Activated T-helper 1 cell treated with Interleukin-2 at 50 U/mL for 16 hours (primary cell): ENCODE results near the gene PTGS2.
"Not testable (repeated sequence)": the region's sequence is repeated elsewhere in the genome, so short reads cannot be mapped to it uniquely, and the experiment has no call there.

Experiments used
- DNase-seq: peaks from one replicate; pipeline ENCODE4 v3.0.0-alpha.2; 2020; ENCODE audit warnings: low read depth

The PTGS2 gene

GRCh38 chr1:186670297-186671135, 9.7 kb downstream of the PTGS2 start:
- no peak for DNase-seq

GRCh38 chr1:186669784-186670183, 10.4 kb downstream of the PTGS2 start:
- DNase-seq = not testable (repeated sequence)

DNA sequence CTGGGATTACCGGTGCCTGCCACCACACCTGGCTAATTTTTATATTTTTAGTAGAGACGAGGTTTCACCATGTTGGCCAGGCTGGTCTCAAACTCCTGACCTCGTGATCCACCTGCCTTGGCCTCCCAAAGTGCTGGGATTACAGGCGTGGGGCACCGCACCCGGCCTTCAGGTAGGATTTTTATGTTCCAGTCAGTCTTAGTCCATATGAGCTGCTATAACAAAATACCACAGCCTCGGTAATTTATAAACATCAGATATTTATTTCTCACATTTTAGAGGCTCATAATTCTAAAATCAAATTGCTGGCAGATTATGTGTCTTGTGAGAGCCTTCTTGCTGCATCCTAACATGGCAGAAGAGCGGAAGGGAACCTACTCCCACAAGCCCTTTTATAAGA, 16.0 kb downstream of the PTGS2 start:
- DNase-seq = not testable (repeated sequence)

DNA sequence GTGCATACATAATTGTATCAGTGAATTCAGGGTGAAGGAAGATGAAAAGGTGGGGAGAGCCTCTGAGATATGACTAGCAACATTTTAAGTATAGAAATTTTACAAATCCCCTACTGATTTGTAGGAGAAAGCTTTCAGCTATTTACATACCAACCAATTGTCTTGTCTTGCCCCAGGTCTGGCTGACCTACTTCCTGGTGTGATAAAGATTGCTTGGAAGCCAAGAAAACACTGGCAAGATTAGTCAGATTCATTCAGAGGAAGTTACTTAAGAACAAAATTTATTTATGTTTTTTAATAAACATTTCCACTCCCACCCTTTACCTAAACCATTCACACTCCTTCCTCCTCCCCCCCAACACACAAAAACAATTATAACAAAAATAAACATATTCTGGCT, 17.5 kb downstream of the PTGS2 start:
- DNase-seq = no peak

- DNase-seq = no peak
These were observed 20.3 kb downstream of the PTGS2 start for GRCh38 chr1:186659890-186660341.

- DNase-seq = no peak
These were observed 21.2 kb downstream of the PTGS2 start for GRCh38 chr1:186658999-186659398.

- no peak for DNase-seq
These were observed 22.7 kb downstream of the PTGS2 start for GRCh38 chr1:186657481-186657880.

GRCh38 chr1:186655876-186656275, 24.3 kb downstream of the PTGS2 start:
- no peak for DNase-seq

DNA sequence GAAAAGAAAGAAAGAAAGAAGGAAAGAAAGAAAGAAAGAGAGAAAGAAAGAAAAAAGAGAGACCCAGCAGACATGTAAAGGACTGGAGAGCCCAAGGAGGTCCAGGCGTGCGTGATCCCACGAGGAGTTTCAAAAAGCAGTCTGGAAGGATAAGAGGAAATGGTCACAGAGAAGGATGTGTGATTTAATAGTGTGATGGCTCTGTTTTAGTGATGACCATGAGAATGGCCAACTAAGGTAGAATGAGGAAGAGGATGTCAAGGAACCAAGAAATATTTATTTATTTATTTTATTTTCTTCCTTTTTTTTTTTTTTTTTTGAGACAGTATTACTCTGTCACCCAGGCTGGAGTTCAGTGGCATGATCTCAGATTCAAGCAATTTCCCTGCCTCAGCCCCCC, 25.5 kb downstream of the PTGS2 start:
- no peak for DNase-seq

DNA sequence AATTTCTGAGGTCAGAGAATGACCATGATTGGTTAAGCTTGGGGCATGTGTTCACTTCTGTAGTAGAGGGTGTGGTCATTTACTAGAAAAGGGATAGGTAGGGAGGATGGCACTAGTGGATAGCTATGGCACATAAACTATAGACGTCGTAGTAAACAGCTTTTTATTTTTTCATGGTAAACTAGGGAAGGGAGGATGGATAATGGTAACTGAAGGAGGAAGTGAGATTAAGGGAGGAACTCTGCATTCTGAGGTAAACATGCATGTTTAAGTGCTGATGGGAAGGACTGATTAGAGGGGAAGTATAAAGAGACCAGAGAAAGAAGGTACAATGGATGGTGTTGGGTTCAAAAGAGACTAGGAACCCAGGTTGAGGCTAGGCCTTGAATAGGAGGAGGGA, 26.9 kb downstream of the PTGS2 start:
- DNase-seq = no peak

DNA sequence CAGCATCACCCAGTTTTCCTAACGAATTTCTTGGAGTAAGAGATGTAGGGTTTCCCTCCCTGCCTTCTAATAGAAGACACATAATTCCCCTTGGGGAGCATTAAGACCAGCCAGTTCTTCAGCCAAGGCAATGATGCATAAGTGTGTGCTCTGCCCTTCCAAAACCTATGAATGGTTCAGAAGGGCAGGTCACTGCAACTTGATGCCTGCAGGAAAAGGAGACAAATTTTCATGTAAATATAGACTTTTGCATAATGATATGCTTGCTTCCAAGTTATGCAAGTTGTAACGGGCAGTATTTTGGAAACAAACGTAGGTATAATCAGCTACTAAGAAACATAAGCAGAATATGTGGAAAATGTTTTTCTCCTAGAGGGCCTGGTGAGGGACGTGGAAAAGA, 31.6 kb downstream of the PTGS2 start:
- no peak for DNase-seq

- not testable (repeated sequence) for DNase-seq
These were observed 32.2 kb downstream of the PTGS2 start for GRCh38 chr1:186647985-186648384.

GRCh38 chr1:186643614-186644013, 36.6 kb downstream of the PTGS2 start:
- DNase-seq = no peak

DNA sequence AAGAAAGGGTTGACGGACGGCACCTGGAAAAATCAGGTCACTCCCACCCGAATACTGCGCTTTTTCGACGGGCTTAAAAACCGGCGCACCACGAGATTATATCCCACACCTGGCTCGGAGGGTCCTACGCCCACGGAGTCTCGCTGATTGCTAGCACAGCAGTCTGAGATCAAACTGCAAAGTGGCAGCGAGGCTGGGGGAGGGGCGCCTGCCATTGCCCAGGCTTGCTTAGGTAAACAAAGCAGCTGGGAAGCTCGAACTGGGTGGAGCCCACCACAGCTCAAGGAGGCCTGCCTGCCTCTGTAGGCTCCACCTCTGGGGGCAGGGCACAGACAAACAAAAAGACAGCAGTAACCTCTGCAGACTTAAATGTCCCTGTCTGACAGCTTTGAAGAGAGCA, 42.7 kb downstream of the PTGS2 start:
- DNase-seq = not testable (repeated sequence)

- no peak for DNase-seq
These were observed 43.4 kb downstream of the PTGS2 start for GRCh38 chr1:186636786-186637185.

DNA sequence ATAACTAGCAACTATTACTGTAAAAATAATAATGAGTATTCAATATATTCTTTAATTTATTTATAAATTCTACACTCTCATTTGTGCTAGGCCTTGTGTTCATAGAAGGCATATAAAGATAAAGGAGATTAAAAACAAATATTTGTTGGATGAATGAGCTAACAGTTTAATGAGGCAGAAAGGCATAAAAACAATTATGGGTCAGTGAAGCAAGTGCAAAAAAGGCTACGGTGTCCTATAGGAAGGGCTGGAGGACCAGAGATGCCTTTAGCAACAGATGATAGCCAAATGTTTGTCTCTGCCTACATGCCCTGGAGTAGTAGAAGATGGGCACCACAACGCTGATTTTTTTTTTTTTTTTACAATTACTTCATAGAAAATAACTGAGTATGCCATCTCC, 45.7 kb downstream of the PTGS2 start:
- no peak for DNase-seq

- DNase-seq = no peak
These were observed 47.1 kb downstream of the PTGS2 start for GRCh38 chr1:186633116-186633515.

- no peak for DNase-seq
These were observed 50.9 kb downstream of the PTGS2 start for GRCh38 chr1:186629341-186629740.

- no peak for DNase-seq
These were observed 51.3 kb downstream of the PTGS2 start for GRCh38 chr1:186628910-186629309.

GRCh38 chr1:186627019-186627418, 53.2 kb downstream of the PTGS2 start:
- no peak for DNase-seq

DNA sequence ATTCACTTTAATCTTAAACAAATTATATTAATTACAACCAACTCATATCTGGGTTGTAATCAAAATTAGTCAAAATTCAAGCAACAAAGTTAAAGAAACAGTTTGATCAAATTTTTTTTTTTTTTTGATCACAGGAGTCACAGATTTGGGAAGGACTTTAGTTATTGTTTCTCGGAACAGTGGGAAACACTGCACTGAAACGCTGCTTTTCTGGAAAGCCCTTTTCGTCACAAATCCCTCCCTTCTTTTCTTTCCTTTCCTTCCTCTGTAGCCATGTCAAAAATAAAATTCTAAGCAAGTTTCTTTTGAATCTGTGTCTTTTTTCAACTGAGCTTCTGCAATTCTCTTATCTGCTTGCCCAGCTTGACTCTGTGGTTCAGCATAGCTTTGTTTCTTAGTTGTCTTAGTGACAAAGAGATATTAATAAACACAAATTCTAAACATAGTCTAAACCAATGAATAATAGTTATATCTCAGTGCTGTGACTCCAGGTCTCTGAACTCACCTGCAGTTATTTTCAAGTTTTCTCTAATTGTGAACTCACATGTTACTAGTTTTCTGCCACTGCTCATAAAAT, 53.8 kb downstream of the PTGS2 start:
- DNase-seq = no peak

DNA sequence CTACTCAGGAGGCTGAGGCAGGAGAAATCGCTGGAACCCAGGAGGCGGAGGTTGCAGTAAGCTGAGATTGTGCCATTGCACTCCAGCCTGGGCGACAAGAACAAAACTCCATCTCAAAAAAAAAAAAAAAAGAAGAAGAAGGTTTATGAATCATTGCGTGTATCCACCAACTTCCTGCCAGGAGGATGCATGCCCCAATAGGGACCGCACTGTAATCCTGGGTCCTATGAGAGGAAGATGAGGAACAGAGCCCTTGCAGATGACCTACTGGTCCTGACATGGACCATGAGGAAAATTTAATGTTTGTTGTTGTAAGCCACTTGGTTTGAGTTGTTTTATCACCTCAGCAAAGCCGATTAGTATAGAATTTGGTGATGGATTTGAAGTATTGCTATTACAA, 56.7 kb downstream of the PTGS2 start:
- no peak for DNase-seq
